ENCODE results near the gene GFOD1.
A peak's percentile ranks its signal among the peaks of the same experiment; 100 is the strongest.

Gene GFOD1

GRCh38 chr6:13358511-13358910 lies 128.9 kb downstream of the GFOD1 start:
- no peak overlapping the region for H3K9ac ChIP-seq (ENCODE audit: low read length)
- no peaks in the 10 kb centered on the region for H3K27me3 ChIP-seq (ENCODE audit: control insufficient read depth, insufficient read depth, low read length)
- no peak overlapping the region for H3K4me3 ChIP-seq (ENCODE audit: low read depth, low read length)
- no peak overlapping the region for H3K27ac ChIP-seq (ENCODE audit: low read depth, low read length)
- no peaks in the 10 kb centered on the region for H3K36me3 ChIP-seq (ENCODE audit: control insufficient read depth, insufficient read depth, low read length)
- H3K4me1 ChIP-seq (ENCODE audit: control insufficient read depth, insufficient read depth, low read length), result peaks cover 33% of the 10 kb centered on the region
- no peaks in the 10 kb centered on the region for H3K9me3 ChIP-seq (ENCODE audit: control insufficient read depth, insufficient read depth, low read depth, low read length)

DNA sequence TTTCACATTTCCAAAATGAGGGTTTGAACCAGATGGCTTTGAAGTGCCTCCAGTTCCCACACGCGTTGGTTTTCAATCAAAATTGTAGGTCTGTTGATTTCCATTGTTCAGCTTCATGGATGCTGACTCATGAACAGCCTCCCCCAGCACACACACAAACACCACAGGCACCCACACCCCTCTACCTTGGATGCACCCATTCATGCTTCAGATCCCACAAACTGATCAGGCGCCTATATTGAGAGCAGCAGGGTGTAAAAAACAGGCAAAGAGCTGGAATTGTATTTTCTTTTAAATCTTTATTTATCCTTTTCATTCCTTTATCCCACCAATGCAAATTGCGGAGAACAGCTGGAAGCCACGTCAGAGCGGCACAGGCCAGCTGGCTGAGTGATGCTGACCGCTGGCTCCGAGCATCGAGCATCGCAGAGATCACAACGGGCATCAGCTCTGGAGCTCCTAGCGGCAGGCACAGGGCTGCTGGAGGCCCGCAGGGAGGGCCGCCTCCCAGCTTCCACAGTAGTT lies 129.8 kb downstream of the GFOD1 start:
- Histone ChIP-seq H3K9ac (ENCODE audit: low read length) (no peak overlapping the region), H3K27ac (ENCODE audit: low read depth, low read length) (no peak overlapping the region), H3K36me3 (ENCODE audit: control insufficient read depth, insufficient read depth, low read length) (no peaks in the 10 kb centered on the region), H3K4me1 (ENCODE audit: control insufficient read depth, insufficient read depth, low read length) (peaks cover 33% of the 10 kb centered on the region), H3K4me3 (ENCODE audit: low read depth, low read length) (no peak overlapping the region), H3K9me3 (ENCODE audit: control insufficient read depth, insufficient read depth, low read depth, low read length) (no peaks in the 10 kb centered on the region), H3K27me3 (ENCODE audit: control insufficient read depth, insufficient read depth, low read length) (no peaks in the 10 kb centered on the region)

DNA sequence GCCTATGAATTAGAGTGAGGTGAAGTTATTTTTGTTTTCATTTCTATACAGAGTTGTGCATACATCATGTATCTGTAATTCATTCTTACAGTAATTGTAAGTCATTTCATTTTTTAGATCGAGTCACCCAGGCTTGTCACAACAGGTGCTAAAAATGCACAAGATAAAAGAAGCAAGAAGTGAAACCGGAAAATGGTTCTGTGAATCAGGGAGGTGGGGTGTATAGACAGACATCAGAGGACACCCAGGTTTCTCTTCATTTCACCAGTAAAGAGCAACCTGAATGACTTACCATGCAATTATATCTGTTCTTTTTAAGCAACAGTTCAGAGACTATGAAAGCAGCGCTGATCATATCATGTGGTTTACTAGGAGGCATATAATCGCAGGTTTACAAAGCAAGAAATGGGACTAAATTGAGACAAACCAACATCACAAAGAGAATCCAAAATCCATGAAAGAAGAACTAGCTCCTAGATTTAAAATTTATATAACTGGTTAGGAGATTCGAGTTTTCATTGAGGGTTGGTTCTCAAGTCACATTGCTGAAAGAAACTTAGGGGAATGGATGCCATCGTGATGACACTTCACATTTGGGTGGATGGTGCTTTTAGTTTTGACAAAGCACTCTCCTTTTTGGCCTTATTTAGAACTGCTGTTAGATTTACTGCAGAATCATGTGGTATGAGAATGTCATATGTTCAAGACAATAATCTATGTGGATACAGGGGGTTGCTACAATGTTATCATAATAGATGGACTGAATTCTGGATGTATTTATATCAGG lies 131.2 kb downstream of the GFOD1 start:
- Histone ChIP-seq H3K27ac (ENCODE audit: low read depth, low read length) (no peak overlapping the region), H3K4me1 (ENCODE audit: control insufficient read depth, insufficient read depth, low read length) (peaks cover 37% of the 10 kb centered on the region), H3K9ac (ENCODE audit: low read length) (no peak overlapping the region), H3K27me3 (ENCODE audit: control insufficient read depth, insufficient read depth, low read length) (no peaks in the 10 kb centered on the region), H3K36me3 (ENCODE audit: control insufficient read depth, insufficient read depth, low read length) (no peaks in the 10 kb centered on the region), H3K4me3 (ENCODE audit: low read depth, low read length) (no peak overlapping the region), H3K9me3 (ENCODE audit: control insufficient read depth, insufficient read depth, low read depth, low read length) (no peaks in the 10 kb centered on the region)

DNA sequence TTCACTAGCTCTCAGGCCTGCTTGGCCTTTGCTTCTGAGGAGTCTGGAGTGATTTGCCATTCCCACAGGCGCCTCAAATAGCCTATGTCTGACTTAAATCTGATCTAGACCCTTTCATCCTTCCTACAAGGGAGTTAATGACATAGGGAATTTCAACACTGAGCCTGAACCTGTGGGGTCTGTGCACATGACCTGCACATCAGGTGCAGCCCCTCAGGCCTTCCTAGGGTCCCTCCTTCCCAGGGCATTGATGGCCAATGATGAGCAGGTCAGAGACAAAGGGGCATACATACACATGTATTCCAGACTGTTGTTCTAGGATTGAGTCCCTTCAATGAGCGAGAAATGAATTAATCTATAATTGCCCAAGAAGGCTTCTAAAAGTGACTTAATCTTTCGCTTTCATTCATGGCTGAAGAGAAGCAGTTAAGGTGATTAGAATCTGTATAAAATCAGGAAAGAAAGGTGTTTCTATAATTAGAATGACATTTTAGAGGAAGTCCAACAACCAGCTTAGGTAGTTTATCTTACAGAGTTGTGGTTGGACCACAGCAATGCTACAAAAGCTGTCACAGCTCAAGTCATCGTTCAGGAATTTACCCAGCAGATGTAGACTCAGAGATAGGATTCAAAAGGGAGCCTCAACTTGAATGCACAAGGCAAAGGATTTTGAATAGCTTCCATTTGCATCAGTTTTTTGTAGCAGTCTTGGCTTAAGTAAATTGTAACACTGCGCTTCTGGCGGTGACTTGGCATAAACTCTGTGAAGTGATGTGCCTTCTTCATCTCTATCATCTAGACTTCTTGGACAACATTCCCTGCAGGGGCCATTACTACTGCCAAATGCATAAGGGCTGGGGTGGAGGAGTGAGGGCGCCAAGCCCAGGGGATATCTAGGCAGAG lies 132.1 kb downstream of the GFOD1 start:
- H3K4me1 ChIP-seq (ENCODE audit: control insufficient read depth, insufficient read depth, low read length), result peaks cover 41% of the 10 kb centered on the region
- no peak overlapping the region; the same call in 1 of the 2 replicates for H3K27ac ChIP-seq (ENCODE audit: low read depth, low read length)
- H3K9ac ChIP-seq (ENCODE audit: low read length), result no peak overlapping the region

DNA sequence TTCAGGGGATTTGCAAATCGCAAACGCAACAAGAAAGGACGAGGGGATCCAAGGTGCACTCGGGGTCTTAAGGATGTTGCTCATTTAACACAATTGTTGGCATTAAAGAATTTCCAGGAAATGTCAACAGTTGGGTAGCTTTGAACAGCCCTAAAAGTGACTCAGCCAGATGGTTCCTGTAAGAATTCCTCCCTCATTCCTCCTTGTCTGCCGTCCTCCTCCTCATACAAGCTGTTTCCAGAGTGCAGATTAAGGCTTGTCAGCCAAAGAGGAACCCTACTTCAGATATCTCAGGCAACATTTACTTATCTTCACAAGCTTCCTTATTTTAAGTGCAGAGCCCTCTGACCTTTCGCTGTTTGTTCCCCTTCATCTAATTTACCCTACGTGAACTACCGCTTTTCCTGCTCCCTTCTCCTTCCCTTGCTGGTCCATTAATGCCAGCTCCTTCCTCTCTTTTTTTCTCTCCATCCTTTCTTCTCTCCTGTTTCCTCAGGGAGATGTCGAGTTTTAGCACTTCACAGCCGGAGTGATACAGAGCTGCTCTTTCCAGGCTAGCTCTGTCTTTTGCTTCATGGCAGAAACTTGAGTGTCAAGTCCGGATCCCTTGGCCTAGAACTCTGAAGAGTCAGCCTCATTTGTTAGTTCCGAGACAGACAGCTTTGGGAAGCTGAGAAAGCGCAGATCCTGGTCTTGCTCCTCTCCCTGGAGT lies 132.9 kb downstream of the GFOD1 start:
- Histone ChIP-seq H3K9me3 (ENCODE audit: control insufficient read depth, insufficient read depth, low read depth, low read length) (0 out of 2 replicates have a peak, but pooled peaks cover 3% of the 10 kb centered on the region), H3K4me1 (ENCODE audit: control insufficient read depth, insufficient read depth, low read length) (peaks cover 41% of the 10 kb centered on the region), H3K27ac (ENCODE audit: low read depth, low read length) (no peak overlapping the region), H3K27me3 (ENCODE audit: control insufficient read depth, insufficient read depth, low read length) (no peaks in the 10 kb centered on the region), H3K9ac (ENCODE audit: low read length) (no peak overlapping the region), H3K36me3 (ENCODE audit: control insufficient read depth, insufficient read depth, low read length) (no peaks in the 10 kb centered on the region), H3K4me3 (ENCODE audit: low read depth, low read length) (no peak overlapping the region)

More for the DNA sequence above, 132.1 kb downstream of the GFOD1 start:
- no peak overlapping the region for H3K4me3 ChIP-seq (ENCODE audit: low read depth, low read length)
- no peaks in the 10 kb centered on the region for H3K9me3 ChIP-seq (ENCODE audit: control insufficient read depth, insufficient read depth, low read depth, low read length)
- no peaks in the 10 kb centered on the region for H3K27me3 ChIP-seq (ENCODE audit: control insufficient read depth, insufficient read depth, low read length)
- no peaks in the 10 kb centered on the region for H3K36me3 ChIP-seq (ENCODE audit: control insufficient read depth, insufficient read depth, low read length)

GRCh38 chr6:13352165-13352564 lies 135.2 kb downstream of the GFOD1 start:
- H3K36me3 ChIP-seq (ENCODE audit: control insufficient read depth, insufficient read depth, low read length), result no peaks in the 10 kb centered on the region
- H3K4me3 ChIP-seq (ENCODE audit: low read depth, low read length), result no peak overlapping the region
- H3K9me3 ChIP-seq (ENCODE audit: control insufficient read depth, insufficient read depth, low read depth, low read length), result 0 out of 2 replicates have a peak, but pooled peaks cover 4% of the 10 kb centered on the region
- H3K9ac ChIP-seq (ENCODE audit: low read length), result no peak overlapping the region
- peaks cover 31% of the 10 kb centered on the region for H3K4me1 ChIP-seq (ENCODE audit: control insufficient read depth, insufficient read depth, low read length)
- H3K27ac ChIP-seq (ENCODE audit: low read depth, low read length), result no peak overlapping the region
- no peaks in the 10 kb centered on the region for H3K27me3 ChIP-seq (ENCODE audit: control insufficient read depth, insufficient read depth, low read length)

DNA sequence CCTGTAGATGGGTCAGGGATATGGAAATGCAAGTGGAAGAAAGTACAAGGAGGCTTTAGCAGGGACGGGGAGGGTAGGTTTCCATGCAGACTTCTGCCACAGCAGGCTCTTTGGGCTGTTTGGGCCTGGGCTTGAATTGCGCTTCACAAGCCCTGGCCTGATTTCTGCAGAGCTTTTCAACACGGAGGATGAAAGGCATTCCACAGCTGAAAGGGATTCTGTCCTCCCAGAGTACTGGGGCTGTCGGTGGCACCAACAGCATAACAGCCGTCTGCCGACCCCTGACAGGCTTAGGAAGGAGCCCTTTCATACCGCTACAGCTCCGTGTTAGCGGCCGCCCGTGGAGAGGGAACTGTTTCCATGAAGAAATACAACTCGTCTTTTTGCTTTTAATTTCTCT lies 136.1 kb downstream of the GFOD1 start:
- Histone ChIP-seq H3K27ac (ENCODE audit: low read depth, low read length) (0 out of 2 replicates have a peak overlapping the region, but pooled peaks have one; percentile 18), H3K4me3 (ENCODE audit: low read depth, low read length) (no peak overlapping the region), H3K4me1 (ENCODE audit: control insufficient read depth, insufficient read depth, low read length) (peaks cover 23% of the 10 kb centered on the region), H3K9me3 (ENCODE audit: control insufficient read depth, insufficient read depth, low read depth, low read length) (0 out of 2 replicates have a peak, but pooled peaks cover 4% of the 10 kb centered on the region), H3K9ac (ENCODE audit: low read length) (no peak overlapping the region), H3K27me3 (ENCODE audit: control insufficient read depth, insufficient read depth, low read length) (no peaks in the 10 kb centered on the region), H3K36me3 (ENCODE audit: control insufficient read depth, insufficient read depth, low read length) (no peaks in the 10 kb centered on the region)

DNA sequence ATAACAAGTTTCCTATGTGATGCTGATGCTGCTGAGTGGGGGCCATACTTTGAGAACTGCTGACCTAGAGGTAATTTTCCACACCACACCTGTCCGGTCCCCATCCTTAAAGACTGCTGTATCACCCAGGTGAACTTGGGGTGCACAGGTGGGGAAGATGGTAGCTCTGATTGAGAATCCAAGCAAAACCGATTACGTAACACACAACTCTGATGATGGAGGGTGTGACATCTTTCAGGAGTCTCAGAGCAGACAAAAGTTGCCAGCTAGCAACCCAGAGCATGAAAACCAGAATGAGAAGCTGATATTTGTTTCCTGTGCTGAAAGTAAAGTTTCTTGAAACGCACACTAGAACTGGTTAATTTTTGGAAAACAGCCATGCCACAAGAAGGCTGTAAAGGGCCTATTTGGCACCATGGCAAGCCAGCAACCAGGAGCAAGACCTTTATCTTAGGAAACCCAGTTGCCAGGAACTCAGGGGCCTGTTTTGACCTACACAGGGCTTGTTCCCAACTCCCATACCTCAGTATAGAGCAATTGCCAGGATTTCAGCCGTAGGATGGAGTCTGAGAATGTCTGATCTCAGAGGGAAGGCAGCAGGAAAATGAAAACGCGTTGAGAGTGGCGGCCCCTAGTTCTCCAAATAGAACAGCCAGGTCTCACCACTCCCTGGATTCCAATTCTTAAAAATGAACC lies 137.4 kb downstream of the GFOD1 start:
- no peaks in the 10 kb centered on the region for H3K36me3 ChIP-seq (ENCODE audit: control insufficient read depth, insufficient read depth, low read length)
- no peak overlapping the region for H3K9ac ChIP-seq (ENCODE audit: low read length)
- no peak overlapping the region for H3K4me3 ChIP-seq (ENCODE audit: low read depth, low read length)
- 0 out of 2 replicates have a peak, but pooled peaks cover 4% of the 10 kb centered on the region for H3K9me3 ChIP-seq (ENCODE audit: control insufficient read depth, insufficient read depth, low read depth, low read length)
- H3K27me3 ChIP-seq (ENCODE audit: control insufficient read depth, insufficient read depth, low read length), result no peaks in the 10 kb centered on the region
- peaks cover 9% of the 10 kb centered on the region for H3K4me1 ChIP-seq (ENCODE audit: control insufficient read depth, insufficient read depth, low read length)
- H3K27ac ChIP-seq (ENCODE audit: low read depth, low read length), result no peak overlapping the region

GRCh38 chr6:13348334-13349113 lies 138.9 kb downstream of the GFOD1 start:
- Histone ChIP-seq H3K27me3 (ENCODE audit: control insufficient read depth, insufficient read depth, low read length) (no peaks in the 10 kb centered on the region), H3K4me3 (ENCODE audit: low read depth, low read length) (no peak overlapping the region), H3K9me3 (ENCODE audit: control insufficient read depth, insufficient read depth, low read depth, low read length) (0 out of 2 replicates have a peak, but pooled peaks cover 4% of the 10 kb centered on the region), H3K9ac (ENCODE audit: low read length) (no peak overlapping the region), H3K27ac (ENCODE audit: low read depth, low read length) (no peak overlapping the region), H3K4me1 (ENCODE audit: control insufficient read depth, insufficient read depth, low read length) (peaks cover 8% of the 10 kb centered on the region), H3K36me3 (ENCODE audit: control insufficient read depth, insufficient read depth, low read length) (no peaks in the 10 kb centered on the region)
